ENCODE measurements around the gene MAGOH. TPM values are rescaled to one million over a fixed set of nuclear protein-coding genes. Genes with fewer than 3 reads are reported as not detected.

MAGOH gene
- total and polyA plus RNA-seq, 2 donors (not counting 3 experiments of a cell fraction or from before 2014, with no cell fraction given): 25.9 to 60.1 TPM

DNA sequence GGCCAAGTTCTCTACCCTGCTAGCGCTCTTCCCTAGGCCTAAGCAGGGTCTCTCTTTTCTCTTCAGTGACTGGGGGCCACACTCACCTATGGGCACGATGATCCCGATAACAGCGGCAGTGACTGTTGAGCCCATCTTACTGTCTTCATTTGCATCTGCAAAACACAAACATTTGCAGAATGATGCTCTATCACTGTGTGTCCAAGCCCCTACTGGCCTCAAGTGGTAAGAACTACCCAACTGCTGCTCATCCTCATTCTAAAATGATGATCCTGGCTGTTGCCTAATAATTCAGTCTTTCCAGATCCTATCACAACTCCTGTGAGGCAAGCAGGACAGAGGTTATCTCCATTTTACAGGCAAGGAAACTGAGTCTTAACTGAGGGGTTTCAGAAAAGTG, 16.7 kb upstream of the MAGOH start:
- Histone ChIP-seq H3K4me3 (replicated peaks in 1 of 3; ENCODE audit: insufficient read depth in 1 of 3, low read depth in 1 of 3, low read length in 3 of 3) (no peak overlapping the region), H3K9me1 (replicated peaks; ENCODE audit: control insufficient read depth, extremely low read depth, insufficient read depth, low read length) (no peaks in the 10 kb centered on the region), H3K4me1 (ENCODE audit: control insufficient read depth, extremely low read depth, insufficient read depth, low read length) (no peaks in the 10 kb centered on the region), H3K36me3 (ENCODE audit: control insufficient read depth in 2 of 2, extremely low read depth in 1 of 2, insufficient read depth in 2 of 2, low read length in 2 of 2) (peaks cover 0 to 14% of the 10 kb centered on the region in 2 experiments), H2AFZ (ENCODE audit: low read depth, low read length) (no peak overlapping the region), H4K20me1 (replicated peaks; ENCODE audit: control insufficient read depth, extremely low read depth, insufficient read depth, low read length) (no peaks in the 10 kb centered on the region), H3K9ac (replicated peaks; ENCODE audit: extremely low read depth, insufficient read depth, low read length) (no peak overlapping the region), H3K27ac (ENCODE audit: insufficient read depth, low read depth, low read length) (no peak overlapping the region), H3K9me3 (replicated peaks; ENCODE audit: control insufficient read depth, insufficient read depth, low read length) (no peaks in the 10 kb centered on the region), H3K4me2 (ENCODE audit: insufficient read depth, low read length) (no peak overlapping the region), H3K27me3 (ENCODE audit: control insufficient read depth in 2 of 2, insufficient read depth in 2 of 2, low read length in 2 of 2) (no peaks in the 10 kb centered on the region), H3K79me2 (ENCODE audit: control insufficient read depth, insufficient read depth, low read length) (no peaks in the 10 kb centered on the region)
- FAIRE-seq (no peak), DNase-seq (ENCODE audit: low read depth, low spot score) (no peak)
- ChIA-PET CTCF (no interaction called here), POLR2A (no interaction called here)
- dilution Hi-C loops (cut with MboI; ENCODE audit: extremely low pct_ligation_motif_present, low sequenced_read_pairs): no loop called here
- TF ChIP-seq FOS (IDR thresholded peaks at IDR 0.05; ENCODE audit: borderline replicate concordance, insufficient read depth, low read length) (no peak), CTCF (IDR thresholded peaks at IDR 0.05; ENCODE audit: extremely low read depth in 1 of 2, insufficient read depth in 1 of 2, low read depth in 1 of 2, low read length in 2 of 2) (no peak), POLR2AphosphoS5 (IDR thresholded peaks at IDR 0.05; ENCODE audit: insufficient read depth, low read depth, low read length) (no peak), GATA2 (IDR thresholded peaks at IDR 0.05; ENCODE audit: insufficient read depth, insufficient read length, low read depth, low read length) (no peak), MAX (IDR thresholded peaks at IDR 0.05; ENCODE audit: insufficient read depth, insufficient read length) (no peak), JUN (IDR thresholded peaks at IDR 0.05; ENCODE audit: borderline replicate concordance, insufficient read depth, insufficient read length, low read depth) (no peak), POLR2A (IDR thresholded peaks at IDR 0.05; ENCODE audit: low read depth, low read length) (no peak), EZH2 (IDR thresholded peaks at IDR 0.05; ENCODE audit: borderline replicate concordance, low read depth, low read length, severe bottlenecking) (no peak), MYC (IDR thresholded peaks at IDR 0.05; ENCODE audit: low read depth, low read length) (no peak)
- intact Hi-C loops (cut with micrococcal nuclease): no loop called here
- BruUV-seq (replicated peaks): no TSS peak
